ENCODE results near the gene TSEN2. TPM values are rescaled to one million over a fixed set of nuclear protein-coding genes. Genes with fewer than 3 reads are reported as not detected.

TSEN2 gene
- total RNA-seq, 1 donor from 2014 or later: 11.5 TPM

- Mint-ChIP-seq H3K4me1 (ENCODE audit: unreplicated experiment) (peaks cover 32% of the 10 kb centered on the region), H3K27ac (ENCODE audit: unreplicated experiment) (no peak overlapping the region), H3K27me3 (ENCODE audit: unreplicated experiment) (no peaks in the 10 kb centered on the region), H3K9me3 (ENCODE audit: unreplicated experiment) (no peaks in the 10 kb centered on the region), H3K36me3 (ENCODE audit: unreplicated experiment) (peaks cover 8% of the 10 kb centered on the region), H3K4me3 (ENCODE audit: unreplicated experiment) (no peak overlapping the region)
- TF ChIP-seq, protein P1, sequence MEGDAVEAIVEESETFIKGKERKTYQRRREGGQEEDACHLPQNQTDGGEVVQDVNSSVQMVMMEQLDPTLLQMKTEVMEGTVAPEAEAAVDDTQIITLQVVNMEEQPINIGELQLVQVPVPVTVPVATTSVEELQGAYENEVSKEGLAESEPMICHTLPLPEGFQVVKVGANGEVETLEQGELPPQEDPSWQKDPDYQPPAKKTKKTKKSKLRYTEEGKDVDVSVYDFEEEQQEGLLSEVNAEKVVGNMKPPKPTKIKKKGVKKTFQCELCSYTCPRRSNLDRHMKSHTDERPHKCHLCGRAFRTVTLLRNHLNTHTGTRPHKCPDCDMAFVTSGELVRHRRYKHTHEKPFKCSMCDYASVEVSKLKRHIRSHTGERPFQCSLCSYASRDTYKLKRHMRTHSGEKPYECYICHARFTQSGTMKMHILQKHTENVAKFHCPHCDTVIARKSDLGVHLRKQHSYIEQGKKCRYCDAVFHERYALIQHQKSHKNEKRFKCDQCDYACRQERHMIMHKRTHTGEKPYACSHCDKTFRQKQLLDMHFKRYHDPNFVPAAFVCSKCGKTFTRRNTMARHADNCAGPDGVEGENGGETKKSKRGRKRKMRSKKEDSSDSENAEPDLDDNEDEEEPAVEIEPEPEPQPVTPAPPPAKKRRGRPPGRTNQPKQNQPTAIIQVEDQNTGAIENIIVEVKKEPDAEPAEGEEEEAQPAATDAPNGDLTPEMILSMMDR (IDR thresholded peaks at IDR 0.05): no peak
- no peak for DNase-seq (ENCODE audit: extremely low spot score, unreplicated experiment)
Observed at GRCh38 chr3:12512534-12513118, 28.3 kb downstream of the TSEN2 start.

- no peak overlapping the region for H3K27ac Mint-ChIP-seq (ENCODE audit: unreplicated experiment)
- no peak for DNase-seq (ENCODE audit: extremely low spot score, unreplicated experiment)
- TF ChIP-seq, protein P1 (IDR thresholded peaks at IDR 0.05): no peak
- peaks cover 20% of the 10 kb centered on the region for H3K4me1 Mint-ChIP-seq (ENCODE audit: unreplicated experiment)
- H3K36me3 Mint-ChIP-seq (ENCODE audit: unreplicated experiment): peaks cover 8% of the 10 kb centered on the region
- no peaks in the 10 kb centered on the region for H3K27me3 Mint-ChIP-seq (ENCODE audit: unreplicated experiment)
- H3K4me3 Mint-ChIP-seq (ENCODE audit: unreplicated experiment): no peak overlapping the region
- no peaks in the 10 kb centered on the region for H3K9me3 Mint-ChIP-seq (ENCODE audit: unreplicated experiment)
Observed at GRCh38 chr3:12513694-12514446, 29.6 kb downstream of the TSEN2 start.

DNA sequence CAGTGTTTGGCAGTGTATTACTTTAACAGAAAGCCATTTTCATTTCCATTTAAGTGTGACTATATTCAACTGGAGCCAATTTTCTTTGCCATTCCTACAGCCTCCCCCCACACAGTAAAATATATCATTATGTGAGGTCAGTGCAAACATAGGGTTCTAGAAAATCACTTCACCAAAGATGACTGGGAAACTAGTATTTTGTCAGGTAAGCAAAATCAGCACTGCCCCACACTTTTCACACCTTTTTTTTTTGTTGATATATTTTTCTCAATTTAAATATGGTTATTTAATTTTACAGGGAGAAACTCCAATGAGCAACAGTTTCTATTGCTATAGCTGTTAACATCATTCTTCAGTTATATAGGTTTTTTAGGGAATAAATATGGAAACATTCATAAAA lies 31.4 kb downstream of the TSEN2 start:
- no peak for DNase-seq (ENCODE audit: extremely low spot score, unreplicated experiment)
- no peaks in the 10 kb centered on the region for H3K9me3 Mint-ChIP-seq (ENCODE audit: unreplicated experiment)

GRCh38 chr3:12516873-12517272 lies 32.6 kb downstream of the TSEN2 start:
- no peaks in the 10 kb centered on the region for H3K27me3 Mint-ChIP-seq (ENCODE audit: unreplicated experiment)
- TF ChIP-seq, protein P1 (IDR thresholded peaks at IDR 0.05): no peak
- DNase-seq (ENCODE audit: extremely low spot score, unreplicated experiment): no peak
- no peaks in the 10 kb centered on the region for H3K4me1 Mint-ChIP-seq (ENCODE audit: unreplicated experiment)
- H3K36me3 Mint-ChIP-seq (ENCODE audit: unreplicated experiment): peaks cover 12% of the 10 kb centered on the region
- no peak overlapping the region for H3K27ac Mint-ChIP-seq (ENCODE audit: unreplicated experiment)
- H3K4me3 Mint-ChIP-seq (ENCODE audit: unreplicated experiment): no peak overlapping the region
- H3K9me3 Mint-ChIP-seq (ENCODE audit: unreplicated experiment): no peaks in the 10 kb centered on the region

More for the DNA sequence above, 31.4 kb downstream of the TSEN2 start:
- Mint-ChIP-seq H3K4me3 (ENCODE audit: unreplicated experiment) (no peak overlapping the region), H3K36me3 (ENCODE audit: unreplicated experiment) (peaks cover 8% of the 10 kb centered on the region), H3K4me1 (ENCODE audit: unreplicated experiment) (peaks cover 6% of the 10 kb centered on the region), H3K27me3 (ENCODE audit: unreplicated experiment) (no peaks in the 10 kb centered on the region), H3K27ac (ENCODE audit: unreplicated experiment) (no peak overlapping the region)
- TF ChIP-seq, protein P1 (IDR thresholded peaks at IDR 0.05): no peak

DNA sequence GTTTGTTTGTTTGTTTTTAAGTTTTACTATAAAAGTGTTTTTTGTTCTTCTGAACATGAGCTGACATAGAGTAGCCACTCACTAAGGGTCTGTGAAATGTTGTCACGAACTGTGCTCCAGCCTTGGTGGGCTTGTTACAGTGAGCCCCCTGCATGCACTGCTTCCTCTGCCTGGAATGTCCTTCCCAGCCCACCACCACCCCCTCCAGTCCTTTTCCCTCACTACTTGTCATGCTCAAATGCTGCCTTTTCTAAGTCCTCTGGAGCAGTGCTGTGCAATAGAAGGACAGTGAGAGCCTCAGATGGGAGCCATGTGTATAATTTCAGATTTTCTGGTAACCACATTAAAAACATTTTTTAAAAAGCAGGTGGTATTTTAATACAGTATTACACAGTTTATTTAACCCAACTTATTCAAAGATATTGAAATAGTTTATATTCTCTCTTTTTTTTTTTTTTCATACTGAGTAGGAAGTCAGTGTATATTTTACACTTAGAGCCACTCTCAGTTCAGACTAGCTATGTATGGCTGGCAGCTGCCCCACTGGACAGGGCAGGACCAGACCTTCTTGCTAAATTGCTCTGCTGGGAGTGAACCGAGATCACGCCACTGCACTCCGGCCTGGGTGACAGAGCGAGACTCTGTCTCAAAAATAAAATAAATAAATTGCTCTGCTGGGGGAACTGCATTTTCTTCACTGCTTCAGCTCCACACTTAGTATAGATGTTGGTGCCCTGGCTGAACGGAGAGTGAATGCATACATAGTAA lies 34.2 kb downstream of the TSEN2 start:
- Mint-ChIP-seq H3K4me1 (ENCODE audit: unreplicated experiment) (no peaks in the 10 kb centered on the region), H3K36me3 (ENCODE audit: unreplicated experiment) (peaks cover 7% of the 10 kb centered on the region), H3K27ac (ENCODE audit: unreplicated experiment) (no peak overlapping the region), H3K27me3 (ENCODE audit: unreplicated experiment) (no peaks in the 10 kb centered on the region), H3K9me3 (ENCODE audit: unreplicated experiment) (no peaks in the 10 kb centered on the region), H3K4me3 (ENCODE audit: unreplicated experiment) (no peak overlapping the region)
- DNase-seq (ENCODE audit: extremely low spot score, unreplicated experiment): no peak
- TF ChIP-seq, protein P1 (IDR thresholded peaks at IDR 0.05): no peak

Data from osteocyte (in vitro differentiated cells).